HG02571 (cell line): Measurements from ENCODE around the gene SHB.

Experiments used
- ATAC-seq: cut with Tn5 transposase; IDR thresholded peaks from one replicate; pipeline ENCODE4 v1.9.1; 2021; ENCODE audit warnings: mild to moderate bottlenecking, moderate library complexity; ENCODE audit not compliant: unreplicated experiment

SHB gene, protein sequence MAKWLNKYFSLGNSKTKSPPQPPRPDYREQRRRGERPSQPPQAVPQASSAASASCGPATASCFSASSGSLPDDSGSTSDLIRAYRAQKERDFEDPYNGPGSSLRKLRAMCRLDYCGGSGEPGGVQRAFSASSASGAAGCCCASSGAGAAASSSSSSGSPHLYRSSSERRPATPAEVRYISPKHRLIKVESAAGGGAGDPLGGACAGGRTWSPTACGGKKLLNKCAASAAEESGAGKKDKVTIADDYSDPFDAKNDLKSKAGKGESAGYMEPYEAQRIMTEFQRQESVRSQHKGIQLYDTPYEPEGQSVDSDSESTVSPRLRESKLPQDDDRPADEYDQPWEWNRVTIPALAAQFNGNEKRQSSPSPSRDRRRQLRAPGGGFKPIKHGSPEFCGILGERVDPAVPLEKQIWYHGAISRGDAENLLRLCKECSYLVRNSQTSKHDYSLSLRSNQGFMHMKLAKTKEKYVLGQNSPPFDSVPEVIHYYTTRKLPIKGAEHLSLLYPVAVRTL

DNA sequence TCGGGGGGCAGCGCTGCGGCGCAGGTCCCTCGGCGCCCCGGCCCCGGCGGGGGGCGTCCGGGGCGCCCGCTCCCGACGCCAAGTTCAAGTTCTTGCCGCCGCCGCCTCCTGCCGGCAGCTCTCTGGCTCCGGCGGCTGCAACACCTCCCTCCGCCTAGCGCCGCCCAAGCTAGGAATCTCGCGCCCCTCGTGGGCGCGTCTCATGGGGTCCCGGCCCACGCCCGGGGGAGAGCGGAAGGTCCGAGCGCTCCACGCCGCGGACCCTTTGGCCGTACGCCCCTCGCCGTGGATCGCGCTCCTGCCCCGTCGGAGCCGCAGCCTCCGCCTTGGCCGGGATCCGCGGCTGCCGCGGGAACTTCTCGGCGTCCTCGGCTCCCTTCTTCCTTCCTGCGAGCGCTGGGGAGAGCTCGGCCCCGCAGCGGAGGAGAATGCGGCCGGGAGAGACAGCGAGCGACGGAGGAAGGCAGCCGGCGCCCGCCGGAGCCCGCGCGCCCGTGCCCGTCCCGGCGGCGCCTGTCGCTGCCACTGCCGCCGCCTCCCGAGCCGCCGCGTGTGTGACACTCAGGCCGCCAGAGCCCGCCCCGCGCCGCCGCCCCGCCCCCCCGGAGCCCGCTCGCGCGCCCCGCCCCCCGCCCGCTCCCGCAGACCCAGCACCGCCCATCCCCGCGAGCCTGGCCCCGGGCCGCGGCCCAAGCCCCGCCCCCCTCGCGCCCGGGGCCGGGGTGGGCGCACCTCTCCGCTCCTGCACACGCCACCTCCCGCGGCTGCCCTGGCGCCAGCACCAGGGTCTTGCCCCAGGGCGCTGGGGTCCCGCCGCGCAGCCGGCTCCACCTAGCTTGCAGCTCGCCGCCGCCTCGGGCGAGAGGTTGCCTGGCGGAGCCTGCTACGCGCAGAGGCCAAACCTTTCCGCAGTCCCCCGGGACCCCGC lies at the start of gene SHB:
TSS of gene SHB (minus strand) at position 527 of the 928 bp plus-strand sequence. CDS start 582 bp downstream, outside the sequence.
- ATAC-seq = peak; percentile 38

DNA sequence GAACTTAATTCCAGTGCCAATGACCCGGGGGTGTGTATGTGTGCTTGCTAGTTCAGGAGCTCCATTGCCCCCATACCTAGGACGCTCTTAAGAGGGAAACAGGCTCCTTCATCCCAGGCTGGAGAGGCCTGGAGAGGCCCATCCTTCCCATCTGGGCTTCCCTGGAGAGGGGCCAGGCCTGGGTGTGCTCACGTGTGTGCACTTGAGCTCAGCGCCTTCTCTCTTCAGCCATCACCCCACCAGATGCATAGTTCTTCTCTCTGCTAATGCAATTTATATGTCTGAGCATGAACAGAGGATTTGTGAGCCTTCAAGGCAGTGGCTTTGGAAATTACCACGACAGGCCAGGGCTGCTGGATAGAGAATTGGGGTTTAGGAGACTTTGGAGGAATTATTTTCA lies 48.6 kb upstream of the SHB start:
- no peak for ATAC-seq

DNA sequence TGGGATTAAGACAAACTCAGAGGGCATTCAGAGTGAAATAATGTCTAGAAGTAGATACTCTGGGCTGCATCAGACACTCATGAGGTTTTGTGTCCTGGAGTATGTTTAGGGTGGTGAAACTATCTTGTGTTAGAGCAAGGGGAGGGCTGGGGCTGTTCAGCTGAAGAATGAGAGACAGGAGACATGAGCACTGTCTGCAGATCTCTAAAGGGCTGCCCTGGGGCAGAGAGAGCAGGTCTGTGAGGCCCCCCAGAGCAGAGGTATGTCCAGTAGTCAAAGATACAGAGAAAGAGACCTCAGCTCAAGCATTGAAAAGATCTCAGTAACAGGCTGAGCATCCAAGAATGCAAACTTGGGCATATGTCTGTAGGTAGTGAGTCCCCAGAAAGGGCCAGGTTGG lies 45.9 kb upstream of the SHB start:
- no peak for ATAC-seq

DNA sequence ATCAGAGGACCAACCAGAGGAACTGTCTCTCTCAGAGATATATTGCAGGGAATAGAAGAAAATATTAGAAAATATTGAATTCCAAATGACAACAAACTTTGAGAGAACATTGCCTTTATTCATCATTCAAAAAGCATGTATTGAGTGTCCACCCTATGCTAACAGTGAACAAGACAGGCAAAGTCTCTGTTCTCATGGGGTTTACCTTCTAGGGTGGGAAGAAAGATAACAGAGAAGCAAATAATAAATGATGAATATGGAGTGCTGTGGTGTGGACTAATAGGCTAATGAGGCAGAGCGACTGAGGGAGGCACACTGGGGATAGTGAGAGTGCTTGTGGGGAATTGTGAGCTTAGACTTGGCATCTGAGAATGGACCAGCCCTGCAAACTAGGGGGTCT lies 43.4 kb upstream of the SHB start:
- ATAC-seq = no peak

DNA sequence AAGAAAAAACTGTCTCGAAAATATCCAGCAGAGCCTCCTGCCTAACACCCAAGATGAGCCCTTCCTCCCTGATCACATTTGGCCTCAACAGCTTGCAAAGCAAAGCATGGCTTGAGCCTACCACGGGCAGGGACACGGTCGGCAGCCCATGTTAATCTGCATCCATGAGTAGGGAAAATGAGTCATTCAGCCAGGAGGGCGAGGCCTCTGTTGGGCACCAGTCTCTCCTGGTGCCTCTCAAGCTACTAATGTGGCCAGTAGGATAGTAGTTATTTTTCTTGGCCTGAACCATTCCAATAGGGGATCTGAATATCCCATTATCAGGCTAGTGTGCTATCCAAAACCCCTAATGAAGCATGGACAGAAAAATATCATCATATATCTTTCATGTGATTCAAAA lies 43.0 kb upstream of the SHB start:
- ATAC-seq = no peak

DNA sequence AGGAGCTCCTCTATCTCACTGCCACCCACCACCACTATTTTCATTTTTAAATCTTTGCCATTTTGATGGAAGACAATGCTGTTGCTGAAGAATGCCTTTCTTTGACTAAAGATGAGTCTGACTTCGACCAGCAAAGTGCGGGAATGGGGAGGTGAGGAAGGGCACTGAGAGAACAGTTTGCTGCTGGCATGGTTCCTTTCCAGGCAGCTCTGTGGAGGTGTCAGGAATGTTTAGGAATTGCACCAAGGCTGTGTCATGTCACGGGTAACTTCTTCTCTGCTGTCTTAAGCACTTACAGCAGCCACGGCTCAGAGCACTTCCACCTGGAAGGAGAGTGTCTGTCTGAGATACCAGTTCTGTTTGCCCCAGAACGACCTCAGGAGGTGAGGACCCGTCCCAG lies 41.4 kb upstream of the SHB start:
- no peak for ATAC-seq

DNA sequence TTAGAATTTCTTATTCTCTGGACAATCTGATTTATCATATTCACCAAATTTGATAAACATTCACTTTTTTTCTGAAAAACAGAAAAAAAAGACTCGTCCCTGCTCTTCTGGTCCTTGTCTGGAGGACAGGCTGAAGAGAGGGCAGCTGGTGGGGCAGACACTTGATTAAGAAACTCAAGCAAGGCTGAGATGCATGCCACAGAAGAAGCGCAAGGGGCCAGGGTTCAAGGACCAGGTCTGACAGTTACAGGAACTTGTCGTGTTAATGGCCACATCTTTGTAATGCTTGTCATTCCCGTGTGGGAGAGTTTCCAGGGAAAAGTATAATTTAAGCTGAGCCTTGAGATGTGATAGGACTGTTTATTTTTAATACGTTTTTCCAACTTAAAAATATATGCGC lies 40.6 kb upstream of the SHB start:
- ATAC-seq = no peak

DNA sequence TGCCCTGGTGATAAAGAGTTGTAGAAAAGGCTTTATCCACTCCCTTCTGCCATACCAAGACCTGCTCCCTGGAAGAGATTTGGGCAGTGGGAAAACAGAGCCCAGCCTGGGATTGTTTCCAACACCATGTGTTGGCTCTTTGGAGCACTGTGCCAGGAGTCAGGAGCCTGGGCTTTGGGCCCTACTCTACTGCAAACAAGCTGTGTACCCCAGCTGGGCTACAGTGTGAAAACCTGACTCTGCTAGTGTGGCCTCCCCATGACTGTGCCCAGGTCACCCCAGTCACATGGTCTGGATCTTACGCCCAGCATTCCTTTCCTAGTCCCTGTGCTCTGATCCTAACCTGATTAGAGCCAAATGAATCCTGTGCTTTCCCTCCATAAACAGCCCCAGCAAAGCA lies 39.3 kb upstream of the SHB start:
- ATAC-seq = no peak

DNA sequence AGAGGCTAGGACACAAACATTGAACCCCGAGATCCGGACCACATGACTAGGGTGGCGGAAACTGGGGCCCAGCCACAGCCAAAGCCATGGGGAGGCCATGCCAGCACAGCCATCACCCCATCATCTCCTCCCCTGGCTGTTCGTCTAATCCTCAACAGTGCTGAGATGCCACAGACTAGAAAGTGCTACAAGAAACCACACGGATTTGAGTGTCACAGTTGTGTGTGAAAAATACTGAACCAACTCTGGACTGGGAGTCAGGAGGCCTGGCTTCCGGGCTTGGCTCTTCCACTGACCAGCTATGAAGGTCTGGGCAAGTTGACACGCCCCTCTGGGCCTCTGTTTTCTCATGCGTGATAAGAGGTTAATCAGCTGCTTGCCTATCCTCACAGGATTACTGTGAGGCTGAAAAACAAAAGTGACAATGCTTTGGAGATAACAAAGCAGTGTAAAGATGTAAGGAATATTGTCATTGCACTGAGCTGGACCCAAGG lies 38.8 kb upstream of the SHB start:
- no peak for ATAC-seq

DNA sequence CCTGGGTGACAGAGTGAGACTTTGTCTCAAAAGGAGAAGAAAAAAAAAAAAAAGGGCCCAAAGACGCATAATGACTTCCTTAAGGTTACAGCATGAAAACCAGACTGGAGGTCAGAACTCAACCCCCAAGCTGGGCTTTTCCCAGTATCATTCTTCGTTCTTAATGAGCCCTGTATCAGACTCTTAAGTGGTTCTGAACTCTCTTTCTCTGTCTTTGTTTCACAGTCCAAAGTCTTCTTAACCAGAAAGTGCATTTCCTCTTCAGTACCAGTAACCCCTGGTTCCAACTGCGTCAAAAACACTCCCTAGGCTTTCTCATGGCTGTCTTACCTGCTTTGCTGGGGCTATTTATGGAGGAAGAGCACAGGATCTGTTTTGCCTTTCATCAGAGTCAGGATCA lies 38.4 kb upstream of the SHB start:
- no peak for ATAC-seq

DNA sequence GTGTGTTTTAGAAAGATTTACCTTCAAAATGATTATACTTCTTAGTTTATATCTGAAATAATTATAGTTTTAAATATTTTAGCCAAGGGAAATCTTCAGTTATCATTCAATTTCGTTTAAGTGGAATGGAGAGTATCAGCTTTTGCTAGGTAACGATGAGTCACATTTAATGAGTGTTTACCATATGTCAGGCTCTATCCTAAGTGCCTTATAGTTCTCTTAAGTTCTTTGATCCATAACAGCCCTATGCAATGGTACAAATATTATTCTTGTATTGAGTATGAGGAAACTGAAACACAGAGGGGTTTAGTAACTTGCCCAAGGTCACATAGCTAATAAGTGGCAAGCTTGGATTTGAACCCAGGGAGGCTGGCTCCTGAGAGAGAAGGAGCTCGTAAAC lies 37.5 kb upstream of the SHB start:
- no peak for ATAC-seq

DNA sequence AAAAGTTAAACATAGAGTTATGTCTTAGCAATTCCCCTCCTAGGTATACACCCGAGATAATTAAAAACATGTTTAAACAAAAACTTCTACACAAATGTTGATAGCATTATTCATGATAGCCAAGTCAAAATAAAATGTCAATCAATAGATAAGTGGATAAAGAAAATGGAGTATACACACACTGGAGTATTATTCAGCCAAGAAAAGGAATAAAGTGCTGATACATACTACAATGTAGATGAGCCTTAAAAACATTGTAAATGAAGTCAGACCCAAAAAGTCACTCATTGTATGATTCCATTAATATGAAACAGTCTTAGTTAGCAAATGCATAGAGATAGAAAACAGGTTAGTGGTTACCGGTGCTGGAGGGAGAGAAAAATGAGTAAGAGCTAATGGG lies 34.3 kb upstream of the SHB start:
- ATAC-seq = no peak

DNA sequence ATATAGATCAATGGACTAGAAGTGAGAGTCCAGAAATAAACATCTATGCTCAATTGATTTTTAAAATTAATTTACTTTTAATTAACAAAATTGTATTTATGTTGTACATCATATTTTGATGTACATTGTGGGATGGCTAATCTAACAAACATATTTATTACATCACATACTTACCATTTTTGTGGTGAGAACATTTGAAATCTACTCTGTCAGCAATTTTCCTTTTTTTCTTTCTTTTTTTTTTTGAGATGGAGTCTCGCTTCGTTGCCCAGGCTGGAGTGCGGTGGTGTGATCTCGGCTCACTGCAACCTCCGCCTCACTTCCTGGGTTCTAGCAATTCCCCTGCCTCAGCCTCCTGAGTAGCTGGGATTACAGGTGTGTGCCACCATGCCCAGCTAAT lies 32.4 kb upstream of the SHB start:
- ATAC-seq = no peak

DNA sequence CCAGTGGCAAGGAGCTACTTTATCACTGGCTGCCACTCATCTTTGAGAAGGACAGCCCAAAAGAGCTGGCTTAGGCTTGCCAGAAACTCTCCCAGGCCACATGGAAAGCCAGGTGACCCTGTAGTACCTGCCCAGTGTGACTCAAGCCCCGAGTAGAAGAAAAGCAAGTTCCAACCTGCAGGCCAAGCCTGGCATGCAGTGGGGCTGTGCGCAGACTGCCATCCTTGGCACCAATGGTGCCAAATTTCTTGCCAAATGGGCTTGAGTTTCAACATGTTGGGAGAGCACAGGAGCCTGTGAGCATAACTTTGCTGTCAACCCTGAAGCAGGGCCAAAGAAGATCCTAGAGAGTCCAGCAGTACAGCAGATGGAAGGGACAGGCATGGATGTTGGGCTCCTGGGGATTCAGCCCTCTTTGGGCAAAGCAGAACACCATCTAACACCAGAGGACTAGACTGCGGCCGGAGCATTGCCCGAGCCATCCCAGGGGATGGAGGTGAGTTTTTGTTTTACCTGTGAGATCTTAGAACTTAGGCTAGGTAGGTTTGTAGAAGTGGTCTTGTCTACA lies 27.3 kb upstream of the SHB start:
- no peak for ATAC-seq

DNA sequence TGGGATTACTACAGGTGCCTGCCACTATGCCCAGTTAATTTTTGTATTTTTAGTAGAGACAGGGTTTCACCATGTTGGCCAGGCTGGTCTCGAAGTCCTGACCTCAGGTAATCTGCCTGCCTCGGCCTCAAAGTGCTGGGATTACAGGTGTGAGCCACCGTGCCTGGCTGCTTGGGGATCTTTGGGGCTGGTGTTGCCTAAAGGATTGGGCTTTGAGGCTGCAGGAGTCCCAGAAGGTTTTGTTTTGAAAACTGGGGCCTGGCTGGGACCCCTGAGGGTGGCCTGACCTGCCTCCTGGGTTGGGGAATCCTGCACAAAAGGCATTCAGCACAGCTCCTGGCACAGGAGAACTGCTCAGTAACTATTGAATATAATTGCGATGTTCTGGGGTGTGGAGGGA lies 25.1 kb upstream of the SHB start:
- no peak for ATAC-seq

DNA sequence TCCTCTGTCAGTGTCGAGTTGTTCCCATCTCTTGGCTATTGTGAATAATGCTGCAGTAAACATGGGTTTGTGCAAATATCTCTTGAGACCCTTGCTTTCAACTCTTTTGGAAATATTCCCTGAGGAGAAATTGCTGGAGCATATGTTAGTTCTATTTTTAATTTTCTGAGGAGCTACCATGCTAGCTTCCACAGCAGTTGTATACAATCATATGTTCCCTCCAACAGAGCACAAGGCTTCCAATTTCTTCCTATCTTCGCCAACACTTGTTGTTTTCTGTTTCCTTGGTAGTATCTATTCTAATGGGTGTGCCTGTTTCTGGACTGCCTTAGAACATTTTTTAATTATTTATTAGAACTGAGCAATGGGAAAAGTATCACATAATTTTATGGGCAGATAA lies 23.6 kb upstream of the SHB start:
- ATAC-seq = no peak

DNA sequence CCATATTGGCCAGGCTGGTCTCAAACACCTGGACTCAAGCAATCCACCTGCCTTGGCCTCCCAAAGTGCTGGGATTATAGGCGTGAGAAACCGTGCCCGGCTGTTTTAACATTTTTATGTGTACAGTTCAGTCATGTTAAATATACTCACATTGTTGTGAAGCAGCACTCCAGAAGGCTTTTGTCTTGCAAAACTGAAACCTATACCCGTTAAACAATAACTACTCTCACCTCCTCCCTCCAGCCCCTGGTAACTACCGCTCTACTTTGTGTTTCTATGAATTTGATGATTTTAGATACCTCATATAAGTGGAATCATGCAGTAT lies 23.1 kb upstream of the SHB start:
- no peak for ATAC-seq

DNA sequence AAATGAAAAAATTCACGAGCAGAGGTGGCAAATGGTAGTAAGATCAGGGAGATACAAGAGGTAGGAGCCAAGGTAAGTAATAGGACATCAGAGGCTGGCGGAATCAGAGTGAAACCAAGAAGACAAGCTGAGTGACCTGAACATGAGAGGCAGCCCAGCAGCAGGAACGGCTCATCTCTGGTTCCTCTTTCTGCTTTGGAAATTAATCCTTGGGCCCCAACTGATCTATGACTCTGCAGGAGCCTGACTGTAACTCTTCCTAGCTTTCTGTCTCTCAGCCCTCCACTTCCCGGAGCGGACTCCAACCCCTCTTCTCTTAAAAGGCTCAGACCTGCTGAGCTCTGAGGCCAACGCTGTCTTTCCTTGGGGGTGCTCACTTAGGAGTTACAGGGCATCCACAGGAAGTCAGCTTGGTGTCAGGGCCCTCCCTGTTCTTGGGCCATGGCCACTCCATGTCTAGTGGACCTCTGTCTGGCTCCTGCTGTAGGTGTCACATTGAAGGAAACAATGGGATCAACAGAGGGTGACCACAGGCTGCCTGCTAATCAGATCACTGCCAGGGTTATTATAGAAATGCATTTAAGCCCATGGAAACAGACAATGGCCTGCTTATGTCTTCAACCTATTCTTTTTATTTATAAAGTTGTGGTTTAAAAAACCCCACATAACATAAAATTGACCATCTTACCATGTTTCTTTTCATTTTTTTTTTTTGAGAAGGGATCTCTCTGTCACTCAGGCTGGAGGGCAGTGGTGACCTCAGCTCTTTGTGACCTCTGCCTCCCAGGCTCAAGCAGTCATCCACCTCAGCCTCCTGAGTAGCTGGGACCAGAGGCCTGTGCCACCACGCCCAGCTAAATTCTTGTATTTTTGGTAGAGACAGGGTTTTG lies 22.5 kb upstream of the SHB start:
- peak; percentile 53 for ATAC-seq

DNA sequence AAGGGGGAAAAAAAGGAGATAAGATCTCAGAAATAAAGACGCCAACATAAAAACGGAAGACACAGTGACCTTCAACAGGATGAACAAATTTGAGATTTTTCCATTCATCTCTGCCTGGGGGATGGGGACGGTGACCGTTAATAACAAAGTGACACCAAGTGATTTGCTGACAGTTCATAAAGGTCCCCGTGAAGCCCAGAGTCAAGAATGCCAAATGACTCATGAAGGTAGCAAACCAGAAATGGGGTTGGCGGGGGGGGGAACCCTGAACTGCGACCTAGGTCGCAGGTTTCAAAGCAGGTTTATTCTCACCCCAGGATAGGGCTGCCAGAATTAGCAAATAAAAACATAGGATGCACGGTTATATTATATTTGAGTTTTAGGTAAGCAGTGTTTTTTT lies 21.1 kb upstream of the SHB start:
- no peak for ATAC-seq

DNA sequence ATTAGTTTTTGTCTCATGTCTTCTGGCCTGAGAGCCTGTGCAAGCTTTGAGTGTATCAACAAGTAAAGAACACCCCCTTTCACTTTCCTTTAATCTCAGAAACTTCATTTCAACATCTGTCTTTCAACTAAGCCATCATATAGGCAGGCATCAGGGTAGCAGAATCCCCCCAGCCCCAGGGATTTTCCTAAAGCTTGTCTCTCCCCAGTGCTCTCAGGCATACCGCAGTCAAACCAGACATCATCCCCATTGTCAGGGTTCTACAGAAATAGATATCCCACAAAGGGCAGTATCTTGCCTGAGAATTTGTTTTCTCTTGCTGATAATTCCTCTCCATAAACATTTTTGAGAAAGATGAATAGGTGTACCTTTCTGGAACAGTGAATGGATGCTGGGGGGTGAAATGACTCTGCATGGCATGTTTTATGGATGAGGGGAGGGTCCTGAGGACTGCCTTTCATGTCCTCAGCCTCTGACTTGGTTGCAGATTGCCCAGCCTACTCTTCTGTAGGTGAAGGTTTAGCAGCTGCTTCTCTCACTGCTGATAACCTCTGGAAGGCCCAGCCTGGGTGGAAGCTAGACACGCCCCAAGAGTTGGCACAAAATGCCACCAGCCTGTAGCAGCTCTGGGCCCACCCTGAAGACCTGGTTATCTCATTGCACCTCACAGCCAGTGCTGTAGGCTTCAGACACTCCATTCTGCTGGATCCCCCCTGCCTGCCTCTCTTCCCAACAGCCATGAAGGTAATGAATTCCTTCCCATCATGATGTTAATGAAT lies 20.5 kb upstream of the SHB start:
- no peak for ATAC-seq
